Measurements from ENCODE around the gene MAMDC2. TPM values are rescaled to one million over a fixed set of nuclear protein-coding genes. Genes with fewer than 3 reads are reported as not detected.

MAMDC2 gene
- total RNA-seq, 1 donor from 2014 or later = 3.4 TPM

- TF ChIP-seq CTCF (IDR thresholded peaks at IDR 0.05) = no peak
- H3K4me1 ChIP-seq = peaks cover 19 to 56% of the 10 kb centered on the region in 2 donors
- no peak overlapping the region for H3K4me3 ChIP-seq
- no peaks in the 10 kb centered on the region for H3K9me3 ChIP-seq
- no peaks in the 10 kb centered on the region for H3K36me3 ChIP-seq
- no peaks in the 10 kb centered on the region for H3K27me3 ChIP-seq
- intact Hi-C loops (cut with DNase I) = loop anchor here (5.0 kb wide), 1 partner anchor 550 kb away; no protein-coding TSS in a partner anchor
- peak overlapping the region; percentile 63 to 69 for H3K27ac ChIP-seq
- no peak for DNase-seq (ENCODE audit: low spot score in 2 of 2)
Observed at GRCh38 chr9:70052768-70053167, 9.1 kb downstream of the MAMDC2 start.

GRCh38 chr9:70053864-70054263 is 10.2 kb downstream of the MAMDC2 start:
- peak in 1 of 2 donors; percentile 71 for DNase-seq (ENCODE audit: low spot score in 2 of 2)
- H3K4me1 ChIP-seq = peaks cover 11 to 47% of the 10 kb centered on the region in 2 donors
- H3K27me3 ChIP-seq = no peaks in the 10 kb centered on the region
- peak overlapping the region; percentile 63 to 69 for H3K27ac ChIP-seq
- TF ChIP-seq CTCF (IDR thresholded peaks at IDR 0.05) = no peak
- H3K9me3 ChIP-seq = no peaks in the 10 kb centered on the region
- no peaks in the 10 kb centered on the region for H3K36me3 ChIP-seq
- H3K4me3 ChIP-seq = no peak overlapping the region
- intact Hi-C loops (cut with DNase I) = loop anchor here (5.0 kb wide), 1 partner anchor 548 kb away; no protein-coding TSS in a partner anchor

- Histone ChIP-seq H3K27ac (peak overlapping the region; percentile 63 to 69), H3K27me3 (no peaks in the 10 kb centered on the region), H3K36me3 (no peaks in the 10 kb centered on the region), H3K9me3 (no peaks in the 10 kb centered on the region), H3K4me3 (no peak overlapping the region), H3K4me1 (peaks cover 8 to 40% of the 10 kb centered on the region in 2 donors)
- DNase-seq (ENCODE audit: low spot score in 2 of 2) = no peak
- TF ChIP-seq CTCF (IDR thresholded peaks at IDR 0.05) = no peak
- intact Hi-C loops (cut with DNase I) = loop anchor here (5.0 kb wide), 1 partner anchor 548 kb away; no protein-coding TSS in a partner anchor
Observed at GRCh38 chr9:70054521-70054920, 10.9 kb downstream of the MAMDC2 start.

- Histone ChIP-seq H3K9me3 (no peaks in the 10 kb centered on the region), H3K4me3 (no peak overlapping the region), H3K4me1 (peaks cover 4 to 34% of the 10 kb centered on the region in 2 donors), H3K36me3 (no peaks in the 10 kb centered on the region), H3K27me3 (no peaks in the 10 kb centered on the region), H3K27ac (peak overlapping the region in 1 of 2 donors; percentile 14)
- intact Hi-C loops (cut with DNase I) = no loop called here
- no peak for DNase-seq (ENCODE audit: low spot score in 2 of 2)
- TF ChIP-seq CTCF (IDR thresholded peaks at IDR 0.05) = no peak
Observed at GRCh38 chr9:70055406-70056210, 12.0 kb downstream of the MAMDC2 start.

- H3K9me3 ChIP-seq = no peaks in the 10 kb centered on the region
- peaks cover 0 to 31% of the 10 kb centered on the region in 2 donors for H3K4me1 ChIP-seq
- H3K27ac ChIP-seq = no peak overlapping the region
- H3K4me3 ChIP-seq = no peak overlapping the region
- intact Hi-C loops (cut with DNase I) = no loop called here
- H3K36me3 ChIP-seq = no peaks in the 10 kb centered on the region
- no peak for DNase-seq (ENCODE audit: low spot score in 2 of 2)
- TF ChIP-seq CTCF (IDR thresholded peaks at IDR 0.05) = no peak
- H3K27me3 ChIP-seq = no peaks in the 10 kb centered on the region
Observed at GRCh38 chr9:70056211-70056944, 12.7 kb downstream of the MAMDC2 start.

Data from ascending aorta (tissue), 2 donors.